GM12878 (cell line): Measurements from ENCODE around the gene HOXC5.

Experiments used
- CTCF ChIP-seq, 3 experiments: IDR thresholded peaks in 2 of 3; conservative IDR thresholded peaks in 1 of 3; 2 replicates each; pipeline ENCODE4 v1.5.1; 2011; ENCODE audit warnings: low read depth in 3 of 3, low read length in 3 of 3, mild to moderate bottlenecking in 3 of 3, control low read depth in 2 of 3, moderate library complexity in 2 of 3, inconsistent platforms in 1 of 3, mixed read lengths in 1 of 3; ENCODE audit not compliant: control insufficient read depth in 2 of 3, insufficient read depth in 1 of 3; ENCODE audit errors: extremely low read depth in 1 of 3
- YY1 ChIP-seq: IDR thresholded peaks from 2 replicates; pipeline ENCODE4 v1.6.1; 2011; ENCODE audit warnings: low read depth, mild to moderate bottlenecking, low read length

GRCh38 chr12:54007538-54008259 is 25.2 kb upstream of the HOXC5 start:
- TF ChIP-seq YY1, result no peak
- no peak for TF ChIP-seq CTCF (IDR thresholded peaks at IDR 0.05 in 2 of 3, conservative IDR thresholded peaks at IDR 0.05 in 1 of 3; ENCODE audit: control insufficient read depth in 2 of 3, extremely low read depth in 1 of 3, insufficient read depth in 1 of 3, low read depth in 3 of 3, low read length in 3 of 3)
